Right lobe of liver (tissue), 6 donors: ENCODE data around the gene ARNT2. TPM values are rescaled to one million over a fixed set of nuclear protein-coding genes. Genes with fewer than 3 reads are reported as not detected.

ENCODE experiments used
- ATAC-seq, 4 donors: fragments of 200-7000 bp; cut with Tn5 transposase; one replicate each; pipeline ENCODE4 v1.9.1; 2020; ENCODE audit warnings: mild to moderate bottlenecking in 4 of 4, moderate library complexity in 4 of 4
- DNase-seq, 3 donors: peaks; one replicate each; pipeline ENCODE4 v3.0.0-alpha.2; 2020
- H3K27ac ChIP-seq, 3 donors: fragments of 200-600 bp; one replicate each; pipeline ENCODE4 v1.8.0; 2022
- H3K27me3 ChIP-seq, 2 donors: fragments of 200-600 bp; one replicate each; pipeline ENCODE4 v1.8.0; 2022
- H3K36me3 ChIP-seq, 4 donors: fragments of 200-600 bp; sonication (generic) in 1 of 4; one replicate each; pipeline versions ENCODE4 v1.5.1 to v1.8.0; 2017 to 2022; ENCODE audit warnings: control low read depth in 1 of 4
- H3K4me1 ChIP-seq, 4 donors: fragments of 200-600 bp; sonication (generic) in 1 of 4; one replicate each; pipeline versions ENCODE4 v1.5.1 to v1.8.0; 2017 to 2022; ENCODE audit warnings: control low read depth in 1 of 4
- H3K4me3 ChIP-seq, 3 donors: fragments of 200-600 bp; one replicate each; pipeline ENCODE4 v1.8.0; 2022
- H3K9me3 ChIP-seq, 4 donors: fragments of 200-600 bp; sonication (generic) in 1 of 4; one replicate each; pipeline versions ENCODE4 v1.5.1 to v1.8.0; 2017 to 2022; ENCODE audit warnings: control low read depth in 1 of 4
- CTCF ChIP-seq, 4 donors: fragments of 200-600 bp in 3 of 4; fragments of 450-650 bp in 1 of 4; IDR thresholded peaks; one replicate each; pipeline versions ENCODE4 v1.5.1 to v1.8.0; 2016 to 2022; ENCODE audit warnings: antibody characterized with exemption in 4 of 4, mild to moderate bottlenecking in 2 of 4
- POLR2A ChIP-seq: fragments of 450-650 bp; IDR thresholded peaks from one replicate; pipeline ENCODE4 v1.6.1; 2017; ENCODE audit warnings: antibody characterized with exemption, mild to moderate bottlenecking
- WGBS: methylation state at CpG from one replicate; pipeline ENCODE4 v1.1.6; 2018; ENCODE audit warnings: low coverage, low lambda C conversion rate; ENCODE audit not compliant: insufficient coverage; ENCODE audit errors: missing lambda C conversion rate; 5-methylcytosine and 5-hydroxymethylcytosine counted together
- intact Hi-C, 2 donors: fragments of 100-400 bp; cut with DNase I; formaldehyde crosslinking; loops; one replicate each; pipeline versions ENCODE4 v1.11.2 to v1.14.1; 2022
- total RNA-seq, 6 experiments: library from RNA; depleted of rRNA in 2 of 6; stranded (reverse); fragments of >200 nt in 2 of 6; fragmentation: NEBNext Ultra II Directional in 3 of 6; extraction: Animal tissue kit (Norgen Biotek cat#: 25700) in 3 of 6; gene quantifications; one replicate each; pipeline versions ENCODE4 v1.1.0 to v1.2.4, GENCODE V29; 2016 to 2023
- donor health status: DM: no; HTN: yes; CAD: no.
- donor health status: DM: no; HTN: no; CAD: no.
- donor health status: DM: no; HTN: no; CAD: no.
- donor health status: DM: no; HTN: yes; CAD: no.
- donor health status: DM: no; HTN: yes; CAD: no.

The ARNT2 gene
- total RNA-seq, 6 experiments from 2014 or later, result 0.12 to 1.3 (median 0.46) TPM

GRCh38 chr15:80612118-80612823 is 208.1 kb downstream of the ARNT2 start:
- DNase-seq, result no peak
- ATAC-seq, result no peak
- Histone ChIP-seq H3K27ac (no peak overlapping the region), H3K27me3 (no peaks in the 10 kb centered on the region), H3K9me3 (no peaks in the 10 kb centered on the region), H3K36me3 (no peaks in the 10 kb centered on the region), H3K4me1 (peaks cover 0 to 19% (median 7%) of the 10 kb centered on the region in 4 donors), H3K4me3 (no peak overlapping the region)
- TF ChIP-seq CTCF (IDR thresholded peaks at IDR 0.05), result no peak
- no peak for TF ChIP-seq POLR2A
- WGBS, result 81% methylated on average over 7 of the region's 7 CpGs
- intact Hi-C loops, result no loop called here

- TF ChIP-seq CTCF (IDR thresholded peaks at IDR 0.05) (no peak), POLR2A (no peak)
Measured at GRCh38 chr15:80613762-80614365, 209.7 kb downstream of the ARNT2 start.

GRCh38 chr15:80614711-80615360 is 210.7 kb downstream of the ARNT2 start:
- Histone ChIP-seq H3K27me3 (no peaks in the 10 kb centered on the region), H3K36me3 (no peaks in the 10 kb centered on the region), H3K4me3 (no peak overlapping the region), H3K9me3 (no peaks in the 10 kb centered on the region), H3K4me1 (peaks cover 0 to 8% (median under 1%) of the 10 kb centered on the region in 4 donors), H3K27ac (no peak overlapping the region)
- 88% methylated on average over 19 of the region's 20 CpGs for WGBS
- intact Hi-C loops, result no loop called here
- TF ChIP-seq CTCF (IDR thresholded peaks at IDR 0.05) (no peak), POLR2A (no peak)
- ATAC-seq (no peak), DNase-seq (no peak)

More at GRCh38 chr15:80613762-80614365, 209.7 kb downstream of the ARNT2 start:
- intact Hi-C loops, result no loop called here
- 64% methylated on average over 4 of the region's 10 CpGs for WGBS
- H3K4me3 ChIP-seq, result no peak overlapping the region
- no peaks in the 10 kb centered on the region for H3K9me3 ChIP-seq
- peaks cover 0 to 8% (median 2%) of the 10 kb centered on the region in 4 donors for H3K4me1 ChIP-seq
- H3K36me3 ChIP-seq, result no peaks in the 10 kb centered on the region
- DNase-seq (no peak), ATAC-seq (no peak)
- no peaks in the 10 kb centered on the region for H3K27me3 ChIP-seq
- no peak overlapping the region for H3K27ac ChIP-seq

- intact Hi-C loops, result no loop called here
- peaks cover 0 to 8% (median 0%) of the 10 kb centered on the region in 4 donors for H3K4me1 ChIP-seq
- 96% methylated on average over 3 of the region's 4 CpGs for WGBS
- no peaks in the 10 kb centered on the region for H3K36me3 ChIP-seq
- no peaks in the 10 kb centered on the region for H3K9me3 ChIP-seq
- H3K4me3 ChIP-seq, result no peak overlapping the region
- no peak for TF ChIP-seq POLR2A
- no peak for TF ChIP-seq CTCF (IDR thresholded peaks at IDR 0.05)
- no peak for ATAC-seq
- no peak for DNase-seq
- no peak overlapping the region for H3K27ac ChIP-seq
- H3K27me3 ChIP-seq, result no peaks in the 10 kb centered on the region
Measured at GRCh38 chr15:80615361-80615736, 211.2 kb downstream of the ARNT2 start.
